ENCODE results near the gene EWSR1. TPM values are rescaled to one million over a fixed set of nuclear protein-coding genes. Genes with fewer than 3 reads are reported as not detected.

The EWSR1 gene
- total RNA-seq, 1 donor from 2014 or later, result 199 TPM

DNA sequence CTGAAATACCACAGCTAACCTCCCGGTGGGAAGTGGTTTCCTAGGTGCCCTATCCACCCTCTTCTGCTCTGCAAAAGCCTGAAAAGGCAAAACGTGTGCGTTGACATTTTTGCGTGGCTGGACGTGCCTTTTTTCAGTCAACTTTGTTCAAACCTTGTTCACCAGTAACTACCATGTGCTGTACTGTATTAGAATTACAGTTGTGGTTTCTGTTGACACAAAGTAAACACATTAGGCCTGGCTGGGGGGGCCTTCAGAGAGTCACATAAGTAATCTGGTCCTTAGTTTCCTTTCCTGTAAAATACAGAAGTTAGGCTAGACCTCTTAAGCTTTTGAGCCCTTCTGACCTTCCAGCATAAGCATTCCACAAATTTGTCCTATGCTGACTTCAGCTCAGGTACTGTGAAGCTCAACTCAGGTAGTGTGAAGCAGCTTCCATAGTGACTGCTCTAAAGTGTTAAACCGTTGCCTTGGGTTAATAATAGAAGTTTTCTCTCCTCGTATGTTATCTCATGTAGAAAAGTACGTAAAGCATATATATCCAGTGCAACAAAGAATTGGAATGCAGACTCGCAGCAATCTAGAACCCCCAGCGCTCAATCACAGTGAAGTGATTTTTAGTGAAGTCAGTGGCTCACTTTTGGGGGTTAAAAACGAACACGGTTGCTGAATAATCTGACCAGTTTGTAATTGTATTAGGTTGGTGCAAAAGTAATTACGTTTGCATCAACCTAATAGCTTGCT, 1.8 kb downstream of the EWSR1 start:
- DNase-seq (ENCODE audit: low read depth), result no peak
- no peak for TF ChIP-seq CTCF (IDR thresholded peaks at IDR 0.05; ENCODE audit: insufficient read depth, low read depth, low read length)
- peak overlapping the region; percentile 100 for H3K27ac ChIP-seq (ENCODE audit: low read depth, low read length)
- no peak for FAIRE-seq
- H3K4me2 ChIP-seq (ENCODE audit: low read length), result peak overlapping the region; percentile 89
- H3K9ac ChIP-seq (ENCODE audit: low read length), result peak overlapping the region; percentile 100
- H3K36me3 Mint-ChIP-seq (ENCODE audit: low read depth, unreplicated experiment), result peaks cover 12% of the 10 kb centered on the region
- H3K27ac Mint-ChIP-seq (ENCODE audit: unreplicated experiment), result peak overlapping the region; percentile 96
- H3K9me3 Mint-ChIP-seq (ENCODE audit: unreplicated experiment), result no peaks in the 10 kb centered on the region
- H3K4me1 ChIP-seq (ENCODE audit: insufficient read depth, low read length), result peaks cover 38% of the 10 kb centered on the region
- H2AFZ ChIP-seq (ENCODE audit: low read depth, low read length), result no peak overlapping the region
- peaks cover 44% of the 10 kb centered on the region for H3K4me1 Mint-ChIP-seq (ENCODE audit: low read depth, unreplicated experiment)
- H4K20me1 ChIP-seq (ENCODE audit: insufficient read depth, low read length), result peaks cover 65% of the 10 kb centered on the region
- H3K79me2 ChIP-seq (ENCODE audit: insufficient read depth, low read length), result peaks cover 93% of the 10 kb centered on the region
- no peaks in the 10 kb centered on the region for H3K27me3 ChIP-seq (ENCODE audit: insufficient read depth, low read length)
- H3K36me3 ChIP-seq (ENCODE audit: insufficient read depth, low read length), result peaks cover 41% of the 10 kb centered on the region
- H3K27me3 Mint-ChIP-seq (ENCODE audit: low read depth, unreplicated experiment), result no peaks in the 10 kb centered on the region
- H3K4me3 Mint-ChIP-seq (ENCODE audit: unreplicated experiment), result peak overlapping the region; percentile 95
- no peaks in the 10 kb centered on the region for H3K9me3 ChIP-seq (ENCODE audit: insufficient read depth, low read depth, low read length)
- peak overlapping the region; percentile 98 for H3K4me3 ChIP-seq (ENCODE audit: insufficient read depth, low read depth, low read length)

DNA sequence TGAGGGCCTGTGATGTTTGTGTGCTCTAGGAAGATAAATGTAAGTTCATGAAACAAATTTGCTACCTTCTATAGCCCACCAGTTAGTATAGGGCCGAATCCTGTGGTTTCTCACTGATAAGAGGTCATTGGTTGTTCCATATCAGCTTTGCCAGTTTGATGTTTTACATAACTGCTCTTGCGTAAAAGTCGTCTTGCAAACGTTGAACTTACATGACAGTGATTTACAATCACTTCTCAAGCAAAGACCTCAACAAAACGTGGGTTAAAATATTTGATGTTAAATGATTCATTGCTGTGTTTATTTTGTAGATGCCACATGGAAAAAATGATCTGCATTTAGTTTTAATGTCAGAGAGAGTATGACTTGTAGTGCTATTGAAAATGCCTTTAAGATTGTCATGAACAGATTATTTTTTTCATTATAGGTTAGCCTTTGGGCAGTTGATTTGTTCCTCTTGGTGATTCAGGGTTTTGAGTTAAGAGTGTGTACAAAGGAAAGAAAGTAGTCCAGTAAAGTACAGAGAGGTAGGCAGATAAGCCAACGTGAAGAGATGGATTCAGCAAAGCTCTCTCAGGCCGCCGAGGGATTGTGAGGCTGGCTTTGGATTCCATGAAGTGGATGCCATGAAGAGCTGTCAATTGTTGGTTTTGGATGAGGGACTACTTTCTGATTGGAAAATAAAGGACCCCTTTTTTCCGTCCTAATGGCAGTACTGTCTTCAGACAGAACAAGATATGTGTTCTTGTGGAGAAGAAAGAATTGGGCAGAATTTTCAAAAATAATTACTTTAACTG, 2.6 kb downstream of the EWSR1 start:
- Histone ChIP-seq H2AFZ (ENCODE audit: low read depth, low read length) (no peak overlapping the region), H3K4me3 (ENCODE audit: insufficient read depth, low read depth, low read length) (peak overlapping the region; percentile 98), H3K27ac (ENCODE audit: low read depth, low read length) (no peak overlapping the region), H3K4me2 (ENCODE audit: low read length) (peak overlapping the region; percentile 89), H3K4me1 (ENCODE audit: insufficient read depth, low read length) (peaks cover 38% of the 10 kb centered on the region), H3K9ac (ENCODE audit: low read length) (peak overlapping the region; percentile 100), H3K27me3 (ENCODE audit: insufficient read depth, low read length) (no peaks in the 10 kb centered on the region), H3K79me2 (ENCODE audit: insufficient read depth, low read length) (peaks cover 100% of the 10 kb centered on the region), H4K20me1 (ENCODE audit: insufficient read depth, low read length) (peaks cover 72% of the 10 kb centered on the region), H3K36me3 (ENCODE audit: insufficient read depth, low read length) (peaks cover 49% of the 10 kb centered on the region), H3K9me3 (ENCODE audit: insufficient read depth, low read depth, low read length) (no peaks in the 10 kb centered on the region)
- Mint-ChIP-seq H3K4me1 (ENCODE audit: low read depth, unreplicated experiment) (peaks cover 46% of the 10 kb centered on the region), H3K4me3 (ENCODE audit: unreplicated experiment) (peak overlapping the region; percentile 95), H3K27ac (ENCODE audit: unreplicated experiment) (peak overlapping the region; percentile 4), H3K9me3 (ENCODE audit: unreplicated experiment) (no peaks in the 10 kb centered on the region), H3K27me3 (ENCODE audit: low read depth, unreplicated experiment) (no peaks in the 10 kb centered on the region), H3K36me3 (ENCODE audit: low read depth, unreplicated experiment) (peaks cover 12% of the 10 kb centered on the region)
- TF ChIP-seq CTCF (IDR thresholded peaks at IDR 0.05; ENCODE audit: insufficient read depth, low read depth, low read length) (no peak), EZH2 (IDR thresholded peaks at IDR 0.05; ENCODE audit: insufficient read depth, low read length) (no peak)
- FAIRE-seq, result peak; percentile 13
- DNase-seq (ENCODE audit: low read depth), result peak; percentile 59

Data from astrocyte (in vitro differentiated cells and primary cell).